OCI-LY3 (cell line): Measurements from ENCODE around the gene EDAR.

Experiments
- H2AFZ ChIP-seq: fragments of 200-600, 300-600 bp; shearing (Covaris generic); 2 replicates; pipeline ENCODE4 v1.6.0; 2014; ENCODE audit warnings: antibody characterized with exemption, low read depth, low read length
- H3K27ac ChIP-seq: fragments of 200-600, 300-600 bp; sonication (generic); 2 replicates; pipeline ENCODE4 v1.5.1; 2014; ENCODE audit warnings: mild to moderate bottlenecking, low read length, moderate library complexity, mixed read lengths
- H3K27me3 ChIP-seq: fragments of 200-600, 300-600 bp; sonication (generic); 2 replicates; pipeline ENCODE4 v1.6.1; 2014; ENCODE audit warnings: low read depth, low read length, mixed read lengths
- H3K36me3 ChIP-seq: fragments of 200-600, 300-600 bp; sonication (generic); replicated peaks from 2 replicates; pipeline ENCODE3; 2014; ENCODE audit warnings: low read depth, low read length, mixed read lengths
- H3K4me1 ChIP-seq: fragments of 300-600, 200-600 bp; sonication (generic); 2 replicates; pipeline ENCODE4 v1.6.1; 2014; ENCODE audit warnings: low read length, mixed read lengths
- H3K4me2 ChIP-seq: fragments of 200-600, 300-600 bp; sonication (generic); 2 replicates; pipeline ENCODE4 v1.6.1; 2014; ENCODE audit warnings: low read length, mixed read lengths
- H3K4me3 ChIP-seq: fragments of 300-600, 200-600 bp; sonication (generic); 2 replicates; pipeline ENCODE4 v1.5.1; 2014; ENCODE audit warnings: antibody characterized with exemption, mild to moderate bottlenecking, low read length, moderate library complexity
- H3K79me2 ChIP-seq: fragments of 300-600, 200-600 bp; shearing (Covaris generic); 2 replicates; pipeline ENCODE4 v1.6.1; 2014; ENCODE audit warnings: mild to moderate bottlenecking, low read length, mixed read lengths
- H3K9ac ChIP-seq: fragments of 300-600, 200-600 bp; shearing (Covaris generic); 2 replicates; pipeline ENCODE4 v1.6.0; 2014; ENCODE audit warnings: mild to moderate bottlenecking, low read length, moderate library complexity
- H3K9me3 ChIP-seq: fragments of 200-600, 300-600 bp; shearing (Covaris generic); 2 replicates; pipeline ENCODE4 v1.6.1; 2014; ENCODE audit warnings: low read length, mixed read lengths; ENCODE audit not compliant: insufficient read depth
- H4K20me1 ChIP-seq: fragments of 200-600, 300-600 bp; sonication (generic); 2 replicates; pipeline ENCODE4 v1.6.1; 2016; ENCODE audit warnings: low read length, mixed read lengths; ENCODE audit not compliant: insufficient read depth
- EZH2phosphoT487 ChIP-seq: fragments of 200-600 bp; shearing (Covaris generic); IDR thresholded peaks from 2 replicates; pipeline ENCODE4 v1.6.1; 2018; ENCODE audit warnings: antibody characterized with exemption, mixed run types, low read depth
- TF ChIP-seq, protein P1 (sequence below): fragments of 200-600, 300-600 bp; sonication (generic); IDR thresholded peaks from 2 replicates; pipeline ENCODE4 v1.5.1; 2014; ENCODE audit warnings: antibody characterized with exemption, low read length, low read depth

Gene EDAR

DNA sequence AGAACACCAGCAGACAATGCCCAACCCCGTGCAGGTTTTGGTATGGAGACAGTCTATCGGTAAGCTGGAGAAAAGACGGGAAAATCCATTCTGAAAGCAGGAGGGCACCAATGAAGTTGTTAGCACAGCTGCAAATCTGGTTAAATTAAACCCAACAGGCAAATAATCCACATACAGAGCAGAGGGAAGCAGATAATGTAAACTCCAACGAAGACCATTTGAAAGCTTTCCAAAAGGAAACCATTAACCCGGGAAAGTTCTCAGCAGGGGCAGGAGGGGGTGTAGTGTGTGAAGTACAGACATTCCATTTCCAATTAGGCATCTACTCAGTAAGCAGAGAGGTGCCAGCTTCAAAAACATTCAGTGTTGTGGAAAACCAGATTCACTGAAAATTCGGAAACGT lies 10.3 kb downstream of the EDAR start:
- Histone ChIP-seq H4K20me1 (no peaks in the 10 kb centered on the region), H3K4me2 (no peak overlapping the region), H3K36me3 (no peaks in the 10 kb centered on the region), H2AFZ (no peak overlapping the region), H3K9me3 (no peaks in the 10 kb centered on the region), H3K79me2 (no peaks in the 10 kb centered on the region), H3K4me1 (no peaks in the 10 kb centered on the region), H3K9ac (no peak overlapping the region), H3K27me3 (peaks cover 22% of the 10 kb centered on the region), H3K27ac (no peak overlapping the region), H3K4me3 (no peak overlapping the region)
- TF ChIP-seq EZH2phosphoT487, result no peak
- TF ChIP-seq, protein P1, sequence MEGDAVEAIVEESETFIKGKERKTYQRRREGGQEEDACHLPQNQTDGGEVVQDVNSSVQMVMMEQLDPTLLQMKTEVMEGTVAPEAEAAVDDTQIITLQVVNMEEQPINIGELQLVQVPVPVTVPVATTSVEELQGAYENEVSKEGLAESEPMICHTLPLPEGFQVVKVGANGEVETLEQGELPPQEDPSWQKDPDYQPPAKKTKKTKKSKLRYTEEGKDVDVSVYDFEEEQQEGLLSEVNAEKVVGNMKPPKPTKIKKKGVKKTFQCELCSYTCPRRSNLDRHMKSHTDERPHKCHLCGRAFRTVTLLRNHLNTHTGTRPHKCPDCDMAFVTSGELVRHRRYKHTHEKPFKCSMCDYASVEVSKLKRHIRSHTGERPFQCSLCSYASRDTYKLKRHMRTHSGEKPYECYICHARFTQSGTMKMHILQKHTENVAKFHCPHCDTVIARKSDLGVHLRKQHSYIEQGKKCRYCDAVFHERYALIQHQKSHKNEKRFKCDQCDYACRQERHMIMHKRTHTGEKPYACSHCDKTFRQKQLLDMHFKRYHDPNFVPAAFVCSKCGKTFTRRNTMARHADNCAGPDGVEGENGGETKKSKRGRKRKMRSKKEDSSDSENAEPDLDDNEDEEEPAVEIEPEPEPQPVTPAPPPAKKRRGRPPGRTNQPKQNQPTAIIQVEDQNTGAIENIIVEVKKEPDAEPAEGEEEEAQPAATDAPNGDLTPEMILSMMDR, result no peak

DNA sequence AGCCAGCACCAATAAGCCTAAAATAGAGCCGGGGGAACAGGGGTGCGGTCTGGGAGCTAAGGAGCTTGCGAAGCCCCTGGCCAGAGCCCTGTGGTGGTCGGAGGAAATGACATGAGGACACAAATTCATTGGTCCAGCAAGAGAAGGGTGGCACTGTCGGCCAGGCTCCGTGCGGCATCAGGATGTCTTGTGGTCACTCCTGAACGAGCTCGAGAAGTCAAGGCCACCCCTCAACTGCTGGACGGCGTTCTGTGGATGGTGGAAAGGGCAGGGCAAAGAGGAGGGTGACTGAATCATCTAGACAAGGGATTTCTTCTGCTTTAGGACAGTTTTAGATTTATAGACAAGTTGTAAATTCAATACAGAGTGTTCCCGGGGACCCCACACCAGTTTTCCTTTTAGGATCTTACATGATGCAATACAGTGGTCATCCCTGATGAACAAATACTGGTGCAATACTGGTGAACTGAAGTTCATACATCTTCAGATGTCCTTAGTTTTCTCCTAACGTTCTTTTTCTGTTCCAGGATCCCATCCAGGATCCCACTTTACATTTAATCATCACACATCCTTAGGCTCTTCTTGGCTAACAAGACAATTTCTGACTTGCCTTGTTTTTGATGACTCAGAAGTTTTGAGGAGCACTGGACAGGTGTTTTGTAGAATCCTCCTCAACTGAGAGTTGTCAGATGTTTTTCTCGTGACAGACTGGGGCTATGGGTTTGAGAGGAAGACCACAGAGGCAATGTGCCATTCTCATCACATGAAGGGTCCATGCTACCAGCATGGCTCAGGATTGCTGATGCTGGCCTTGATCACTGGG lies 13.2 kb downstream of the EDAR start:
- Histone ChIP-seq H3K36me3 (no peaks in the 10 kb centered on the region), H3K4me3 (no peak overlapping the region), H3K79me2 (no peaks in the 10 kb centered on the region), H3K27ac (no peak overlapping the region), H4K20me1 (no peaks in the 10 kb centered on the region), H2AFZ (no peak overlapping the region), H3K9ac (no peak overlapping the region), H3K9me3 (no peaks in the 10 kb centered on the region), H3K4me1 (no peaks in the 10 kb centered on the region), H3K4me2 (no peak overlapping the region), H3K27me3 (peaks cover 15% of the 10 kb centered on the region)
- TF ChIP-seq, protein P1, result no peak
- TF ChIP-seq EZH2phosphoT487, result no peak

DNA sequence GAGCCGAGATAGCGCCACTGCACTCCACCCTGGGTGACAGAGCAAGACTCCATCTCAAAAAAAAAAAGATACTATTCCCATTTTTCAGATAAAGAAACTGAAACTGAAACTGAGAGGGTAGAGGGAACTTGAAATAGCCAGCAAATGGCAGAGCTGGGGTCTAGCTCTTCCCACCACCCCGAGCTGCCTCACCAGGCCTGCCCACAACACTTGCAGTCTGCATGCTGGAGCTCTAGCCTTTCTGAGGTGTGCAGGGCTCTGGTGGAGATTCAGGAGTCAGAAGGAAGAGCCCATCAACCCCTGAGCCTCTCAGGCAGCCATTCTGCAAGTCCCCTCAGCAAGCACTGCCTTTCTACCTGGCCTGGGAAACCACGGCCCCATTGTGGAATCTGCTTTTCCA lies 14.3 kb downstream of the EDAR start:
- TF ChIP-seq EZH2phosphoT487, result no peak
- TF ChIP-seq, protein P1, result no peak
- Histone ChIP-seq H3K79me2 (no peaks in the 10 kb centered on the region), H3K9me3 (no peaks in the 10 kb centered on the region), H3K4me1 (no peaks in the 10 kb centered on the region), H4K20me1 (no peaks in the 10 kb centered on the region), H3K4me3 (no peak overlapping the region), H3K27ac (no peak overlapping the region), H3K4me2 (no peak overlapping the region), H3K27me3 (peaks cover 22% of the 10 kb centered on the region), H3K9ac (no peak overlapping the region), H2AFZ (no peak overlapping the region), H3K36me3 (no peaks in the 10 kb centered on the region)

DNA sequence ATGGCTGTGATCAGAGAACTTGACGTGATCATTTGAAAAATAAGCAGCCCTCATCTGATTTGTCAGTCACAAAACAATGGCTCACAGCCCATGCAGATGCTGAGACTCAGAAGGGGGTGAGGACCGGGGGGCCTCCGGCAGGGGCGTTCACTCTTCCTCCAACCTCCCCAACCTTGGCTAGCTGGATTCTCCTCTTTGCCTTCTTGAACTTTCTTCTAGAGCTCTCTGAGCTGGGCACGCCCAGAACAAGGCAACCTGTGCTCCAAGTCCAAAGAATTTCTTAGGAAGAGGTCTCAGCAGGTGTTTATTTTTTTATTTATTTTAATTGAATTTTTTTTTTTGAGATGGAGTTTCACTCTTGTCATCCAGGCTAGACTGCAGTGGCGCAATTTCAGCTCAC lies 16.4 kb downstream of the EDAR start:
- H4K20me1 ChIP-seq, result no peaks in the 10 kb centered on the region
- no peak overlapping the region for H3K4me3 ChIP-seq
- H3K27me3 ChIP-seq, result peaks cover 9% of the 10 kb centered on the region; the same call in 1 of the 2 replicates
- H3K79me2 ChIP-seq, result no peaks in the 10 kb centered on the region
- no peaks in the 10 kb centered on the region for H3K4me1 ChIP-seq
- no peak overlapping the region for H3K27ac ChIP-seq
- no peaks in the 10 kb centered on the region for H3K9me3 ChIP-seq
- H3K9ac ChIP-seq, result no peak overlapping the region
- H2AFZ ChIP-seq, result no peak overlapping the region
- no peak overlapping the region for H3K4me2 ChIP-seq
- H3K36me3 ChIP-seq, result no peaks in the 10 kb centered on the region
- TF ChIP-seq, protein P1, result no peak
- TF ChIP-seq EZH2phosphoT487, result no peak
